D721Med (cell line): Measurements from ENCODE around the gene AUTS2.

Source experiments
- DNase-seq: peaks from one replicate; pipeline ENCODE4 v3.0.0; 2011; ENCODE audit warnings: low spot score; ENCODE audit not compliant: insufficient read length
- FAIRE-seq: peaks from 2 replicates; lab custom pipeline; 2011; peaks lifted over from hg19 to GRCh38; lab: Jason Lieb, UNC
- TF ChIP-seq, protein P1 (sequence below): IDR thresholded peaks from 2 replicates; pipeline ENCODE4 v1.5.1; 2012; ENCODE audit warnings: mild to moderate bottlenecking, control low read depth; ENCODE audit not compliant: insufficient read depth; ENCODE audit errors: missing control alignments

The AUTS2 gene

DNA sequence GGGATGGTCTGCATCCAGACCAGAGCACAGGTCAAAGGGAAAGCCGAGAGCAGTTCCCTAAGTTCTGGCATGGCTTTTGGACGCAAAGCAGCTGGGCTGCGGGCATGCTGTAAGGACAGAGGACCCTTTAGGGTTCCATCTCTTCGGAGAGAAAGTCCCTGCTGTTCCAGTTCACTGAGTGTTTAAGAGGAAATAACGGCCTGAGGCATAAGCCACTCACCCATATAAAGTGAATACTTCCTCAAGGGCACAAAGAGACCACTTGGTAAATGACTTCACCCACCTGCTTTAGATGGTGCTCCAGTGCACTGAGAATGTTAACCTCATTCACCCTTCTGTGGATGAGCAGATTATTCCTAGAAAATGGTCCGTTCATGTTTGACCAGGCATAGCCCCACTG lies 946.9 kb downstream of the AUTS2 start:
- DNase-seq (no peak), FAIRE-seq (no peak)
- TF ChIP-seq, protein P1, sequence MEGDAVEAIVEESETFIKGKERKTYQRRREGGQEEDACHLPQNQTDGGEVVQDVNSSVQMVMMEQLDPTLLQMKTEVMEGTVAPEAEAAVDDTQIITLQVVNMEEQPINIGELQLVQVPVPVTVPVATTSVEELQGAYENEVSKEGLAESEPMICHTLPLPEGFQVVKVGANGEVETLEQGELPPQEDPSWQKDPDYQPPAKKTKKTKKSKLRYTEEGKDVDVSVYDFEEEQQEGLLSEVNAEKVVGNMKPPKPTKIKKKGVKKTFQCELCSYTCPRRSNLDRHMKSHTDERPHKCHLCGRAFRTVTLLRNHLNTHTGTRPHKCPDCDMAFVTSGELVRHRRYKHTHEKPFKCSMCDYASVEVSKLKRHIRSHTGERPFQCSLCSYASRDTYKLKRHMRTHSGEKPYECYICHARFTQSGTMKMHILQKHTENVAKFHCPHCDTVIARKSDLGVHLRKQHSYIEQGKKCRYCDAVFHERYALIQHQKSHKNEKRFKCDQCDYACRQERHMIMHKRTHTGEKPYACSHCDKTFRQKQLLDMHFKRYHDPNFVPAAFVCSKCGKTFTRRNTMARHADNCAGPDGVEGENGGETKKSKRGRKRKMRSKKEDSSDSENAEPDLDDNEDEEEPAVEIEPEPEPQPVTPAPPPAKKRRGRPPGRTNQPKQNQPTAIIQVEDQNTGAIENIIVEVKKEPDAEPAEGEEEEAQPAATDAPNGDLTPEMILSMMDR, result no peak

DNA sequence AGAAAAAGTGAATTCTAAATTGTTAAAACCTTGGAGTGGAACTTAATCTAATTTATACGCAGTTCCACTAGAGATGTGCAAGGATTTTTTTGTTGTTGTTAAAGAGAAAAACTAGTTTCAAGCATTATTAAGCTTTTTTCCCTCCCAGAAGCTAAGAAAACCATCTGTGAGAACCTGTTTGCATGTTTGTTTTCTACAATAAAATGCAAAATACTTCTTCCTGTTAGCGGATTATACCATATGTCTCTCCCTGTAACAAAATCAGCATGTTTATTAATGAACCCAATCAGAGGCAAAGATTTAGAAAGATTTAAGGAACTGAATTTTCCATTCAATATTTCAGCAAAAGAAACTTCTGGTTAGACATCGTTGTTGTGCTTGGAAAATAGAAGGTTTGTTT lies 953.9 kb downstream of the AUTS2 start:
- FAIRE-seq (no peak), DNase-seq (no peak)
- TF ChIP-seq, protein P1, result no peak

DNA sequence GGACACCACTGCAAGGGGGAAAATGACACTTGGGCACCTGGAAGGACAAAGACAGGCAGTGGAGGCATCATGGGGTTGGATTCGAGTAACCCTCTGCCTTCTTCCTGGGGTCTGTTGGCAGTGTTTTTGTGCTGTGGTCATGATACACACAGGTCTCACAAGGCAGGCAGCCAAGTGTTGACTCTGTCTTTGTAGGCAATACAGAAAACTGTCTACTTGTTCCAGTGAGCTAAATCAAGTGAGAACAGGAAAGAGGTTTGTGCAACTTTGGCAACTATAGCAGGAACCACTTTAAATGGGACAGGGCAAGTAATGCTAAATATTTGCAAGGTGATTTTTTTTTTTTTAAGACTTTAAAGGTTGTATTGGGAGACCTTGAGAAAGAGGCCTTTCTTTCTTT lies 955.1 kb downstream of the AUTS2 start:
- no peak for FAIRE-seq
- TF ChIP-seq, protein P1, result no peak

DNA sequence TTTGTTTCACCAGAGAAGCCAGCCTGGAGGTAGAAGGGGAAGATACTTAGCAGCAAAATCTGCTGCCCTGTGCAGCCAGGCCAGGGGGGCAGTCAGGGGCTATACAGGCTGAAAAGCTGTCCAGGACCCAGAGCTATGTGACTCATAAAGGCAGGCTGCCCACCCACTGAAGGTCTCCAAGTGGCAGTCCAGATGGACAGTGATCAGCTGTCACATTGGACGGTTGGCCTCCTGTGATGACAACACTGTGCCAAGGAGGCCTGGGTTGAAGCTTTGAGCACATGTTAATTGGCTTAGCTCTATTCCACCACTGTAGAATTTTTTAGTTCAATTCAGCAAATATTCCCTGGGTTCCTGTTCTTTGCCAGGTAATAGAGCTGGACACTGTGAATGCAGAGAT lies 956.4 kb downstream of the AUTS2 start:
- DNase-seq (no peak), FAIRE-seq (no peak)
- TF ChIP-seq, protein P1, result no peak

More for the DNA sequence above, 955.1 kb downstream of the AUTS2 start:
- no peak for DNase-seq

DNA sequence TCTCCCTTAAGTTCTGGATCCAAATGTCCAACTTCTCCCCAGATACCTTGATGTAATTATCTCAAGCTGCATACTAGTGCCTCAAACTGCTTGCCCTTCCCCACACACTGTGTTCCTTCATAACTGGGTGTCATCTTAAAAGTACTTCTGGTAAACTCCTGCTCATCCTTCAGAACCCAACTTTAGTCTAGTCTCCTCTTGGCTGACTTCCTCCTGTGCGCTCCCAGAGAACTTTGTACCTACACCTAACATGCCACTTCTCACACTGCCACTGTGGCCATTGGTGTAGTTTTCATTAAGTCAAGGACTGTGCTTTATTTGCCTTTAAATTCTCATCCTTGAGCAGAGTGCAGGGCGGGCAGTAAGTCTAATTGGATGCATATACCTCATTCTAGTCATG lies 958.5 kb downstream of the AUTS2 start:
- no peak for FAIRE-seq
- TF ChIP-seq, protein P1, result no peak
- no peak for DNase-seq

DNA sequence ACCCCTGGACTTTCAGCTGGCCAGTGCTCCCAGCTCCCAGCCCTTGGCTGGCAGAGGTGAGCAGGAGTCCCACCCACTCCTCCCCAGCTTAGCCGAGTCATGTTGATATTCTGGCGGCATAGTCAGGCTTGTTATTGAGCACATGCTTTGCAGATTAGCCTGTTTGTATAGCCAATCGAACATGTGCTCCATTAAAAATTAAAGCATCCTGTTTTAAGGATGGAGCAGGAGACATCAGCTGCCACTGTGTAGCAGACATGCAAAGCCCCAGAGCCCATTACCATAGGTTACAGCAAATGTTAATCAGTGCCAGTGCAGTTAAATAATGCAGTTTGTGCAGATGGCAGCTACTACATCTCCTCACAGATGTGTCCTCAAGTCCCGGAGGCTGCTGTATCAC lies 959.1 kb downstream of the AUTS2 start:
- TF ChIP-seq, protein P1, result no peak
- FAIRE-seq (no peak), DNase-seq (no peak)

DNA sequence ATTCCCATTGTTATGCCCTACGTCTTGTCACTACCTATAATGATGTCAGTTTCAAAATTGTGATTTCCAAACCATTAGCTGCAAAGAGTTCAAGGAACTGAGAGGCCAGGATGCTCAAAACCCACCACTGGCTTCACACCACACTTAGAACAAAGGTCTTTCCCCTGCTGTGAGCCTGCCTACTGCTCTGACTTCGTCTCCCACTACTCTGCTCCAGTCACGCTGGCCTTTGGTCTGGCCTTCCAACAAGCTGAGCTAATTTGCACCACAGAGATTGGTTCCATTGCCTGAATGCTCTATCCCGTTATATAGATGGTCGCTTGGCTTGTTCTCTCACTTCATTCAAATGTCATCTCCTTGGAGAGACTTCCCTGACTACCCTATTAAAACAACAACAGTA lies 961.5 kb downstream of the AUTS2 start:
- FAIRE-seq (no peak), DNase-seq (no peak)
- TF ChIP-seq, protein P1, result no peak
